ENCODE results near the gene TAX1BP1.
A peak's percentile ranks its signal among the peaks of the same experiment; 100 is the strongest.

The TAX1BP1 gene

GRCh38 chr7:27739909-27740448, at the start of gene TAX1BP1:
TSS of gene TAX1BP1 (plus strand) at chr7:27740162. CDS start at chr7:27748525, 8,363 bp downstream.
- DNase-seq = peak; percentile 94

DNA sequence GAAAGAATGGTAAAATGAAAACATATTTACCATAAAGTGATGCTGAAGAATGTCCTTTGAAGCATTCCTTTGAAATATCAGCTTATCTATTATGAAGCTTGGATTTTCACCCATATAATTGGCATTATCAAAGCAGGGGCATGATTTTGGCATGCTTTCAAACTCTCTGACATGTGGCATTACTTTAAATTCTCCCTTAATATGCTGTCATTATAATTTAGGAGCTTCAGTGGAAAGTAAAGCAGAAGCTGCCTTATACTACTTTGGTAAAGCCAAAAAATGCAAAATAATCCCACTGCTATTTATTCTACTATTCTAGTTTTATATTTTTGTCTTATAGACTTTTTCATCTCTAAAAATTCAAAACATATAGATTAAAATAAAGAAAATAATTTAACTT, 49.3 kb upstream of the TAX1BP1 start:
- DNase-seq = no peak

- no peak for DNase-seq
Observed at GRCh38 chr7:27693794-27694193, 46.2 kb upstream of the TAX1BP1 start.

GRCh38 chr7:27695096-27695495, 44.9 kb upstream of the TAX1BP1 start:
- DNase-seq = no peak

- DNase-seq = no peak
Observed at GRCh38 chr7:27697861-27698430, 42.0 kb upstream of the TAX1BP1 start.

GRCh38 chr7:27699751-27700150, 40.2 kb upstream of the TAX1BP1 start:
- DNase-seq = no peak

- no peak for DNase-seq
Observed at GRCh38 chr7:27700501-27700900, 39.5 kb upstream of the TAX1BP1 start.

- DNase-seq = no peak
Observed at GRCh38 chr7:27703181-27703580, 36.8 kb upstream of the TAX1BP1 start.

GRCh38 chr7:27704422-27705199, 35.4 kb upstream of the TAX1BP1 start:
- no peak for DNase-seq

DNA sequence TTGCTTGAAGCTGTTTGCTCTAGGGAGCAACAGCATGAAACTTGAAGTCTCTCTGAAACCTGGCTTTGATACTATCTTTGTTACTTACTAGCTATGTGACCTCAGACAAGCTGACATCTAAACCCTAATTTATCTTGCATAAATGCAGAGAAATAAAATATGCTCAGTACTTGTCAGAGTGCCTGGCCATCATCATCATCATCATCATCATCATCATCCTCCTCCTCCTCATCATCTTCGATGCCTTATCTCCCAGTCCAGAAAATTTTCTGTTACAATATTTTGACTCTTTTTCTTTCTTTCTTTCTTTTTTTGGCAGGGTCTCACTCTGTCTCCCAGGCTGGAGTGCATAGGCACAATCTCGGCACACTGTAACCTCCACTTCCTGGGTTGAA, 34.8 kb upstream of the TAX1BP1 start:
- no peak for DNase-seq

GRCh38 chr7:27708485-27708884, 31.5 kb upstream of the TAX1BP1 start:
- no peak for DNase-seq

DNA sequence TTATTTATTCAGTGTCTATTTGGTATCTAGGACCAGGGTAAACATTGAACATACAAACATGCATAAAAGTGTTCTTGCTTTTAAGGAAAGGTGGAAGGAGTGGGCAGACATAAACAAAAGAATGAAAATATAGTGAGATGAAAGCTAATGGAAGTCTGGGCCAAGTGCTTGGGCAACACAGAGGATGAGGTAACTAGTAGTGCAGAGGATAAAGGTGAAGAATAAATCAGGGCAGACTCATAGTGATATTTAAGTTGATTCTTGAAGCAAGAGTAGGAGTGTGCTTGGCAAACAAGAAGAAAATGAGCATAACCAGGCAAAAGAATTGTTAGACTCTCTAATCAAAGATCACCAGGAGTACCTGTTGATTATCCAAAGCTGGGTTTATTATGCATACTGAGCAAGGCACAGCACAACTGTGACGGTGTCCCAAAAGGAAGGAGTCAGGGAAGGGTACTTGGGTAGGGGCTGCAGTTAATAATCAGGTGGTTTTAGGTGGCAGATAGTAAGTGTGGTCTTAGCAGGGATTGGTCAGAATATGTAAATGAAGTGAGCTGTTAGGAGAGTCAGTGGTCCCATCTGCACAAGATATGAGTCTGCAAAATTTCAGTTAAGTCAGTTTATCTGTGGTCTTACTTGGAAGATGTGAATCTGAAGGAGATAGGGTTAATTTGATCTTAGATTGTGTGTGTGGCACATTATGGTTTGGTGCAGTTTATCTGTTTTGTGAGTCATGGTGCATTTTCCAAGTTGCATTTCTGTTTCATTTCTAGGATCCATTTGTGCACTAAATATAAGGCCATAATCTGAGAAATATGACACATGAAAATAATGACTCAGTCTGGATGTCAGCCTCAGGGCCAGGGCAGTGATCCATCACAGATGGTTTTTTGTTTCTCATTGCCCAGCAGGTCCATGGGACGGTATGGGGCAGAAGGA, 30.6 kb upstream of the TAX1BP1 start:
- no peak for DNase-seq

DNA sequence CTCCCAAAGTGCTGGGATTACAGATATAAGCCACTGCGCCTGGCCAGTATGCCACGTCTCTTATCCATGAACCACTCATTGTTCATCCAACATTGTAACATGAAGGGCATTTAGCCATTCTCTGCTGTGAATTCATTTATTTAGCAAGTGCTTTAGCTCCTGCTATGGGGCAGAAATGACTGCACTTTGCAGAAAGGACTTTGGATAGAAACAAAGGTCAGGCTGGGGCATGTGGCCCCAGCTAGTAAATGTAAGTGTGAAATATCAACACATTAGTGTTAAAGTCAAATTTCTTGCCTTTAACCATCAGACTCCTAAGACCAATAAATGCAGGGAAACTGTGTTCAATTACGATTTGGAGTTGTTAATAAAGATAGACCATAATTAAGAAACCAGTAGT, 27.7 kb upstream of the TAX1BP1 start:
- no peak for DNase-seq

- DNase-seq = no peak
Observed at GRCh38 chr7:27714831-27715444, 25.0 kb upstream of the TAX1BP1 start.

- no peak for DNase-seq
Observed at GRCh38 chr7:27723085-27723484, 16.9 kb upstream of the TAX1BP1 start.

DNA sequence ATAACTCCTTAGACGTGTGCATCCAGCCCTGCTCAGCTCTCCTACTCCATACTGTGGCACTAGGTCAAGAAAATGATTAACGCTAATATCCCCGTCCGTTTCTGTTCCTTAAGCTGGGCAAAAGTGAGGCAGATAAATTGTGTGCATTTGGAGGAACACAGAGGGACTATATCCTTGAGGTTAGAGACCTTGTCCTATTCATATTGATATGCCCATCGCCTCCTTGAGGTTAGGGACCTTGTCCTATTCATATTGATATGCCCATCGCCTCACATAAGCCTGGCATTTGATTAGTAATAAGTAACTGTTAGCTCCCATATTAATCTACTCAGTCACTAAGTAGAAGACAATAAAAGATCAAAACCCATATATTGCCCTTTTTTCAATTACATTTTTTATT, 12.9 kb upstream of the TAX1BP1 start:
- no peak for DNase-seq

GRCh38 chr7:27730112-27730511, 9.8 kb upstream of the TAX1BP1 start:
- DNase-seq = no peak

DNA sequence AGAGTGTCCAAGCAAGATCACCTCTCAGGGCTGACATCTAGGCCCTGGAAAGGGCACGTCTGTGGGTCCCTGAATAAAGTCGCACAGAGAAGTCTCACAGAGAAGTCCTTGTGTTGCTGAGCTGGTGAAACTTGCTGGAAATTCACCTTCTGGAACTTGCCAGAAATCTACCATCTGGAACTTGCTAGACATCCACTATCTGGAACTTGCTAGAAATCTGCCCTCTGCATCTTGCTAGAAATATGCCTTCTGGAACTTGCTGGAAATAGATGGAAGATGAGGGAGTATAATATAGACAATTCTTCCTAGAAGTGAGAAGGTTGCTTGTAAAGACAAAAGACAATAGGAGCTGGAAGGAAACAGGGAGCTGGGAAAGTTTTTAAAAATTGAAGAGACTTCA, 5.4 kb upstream of the TAX1BP1 start:
- DNase-seq = no peak

GRCh38 chr7:27735165-27735564, 4.8 kb upstream of the TAX1BP1 start:
- no peak for DNase-seq

DNA sequence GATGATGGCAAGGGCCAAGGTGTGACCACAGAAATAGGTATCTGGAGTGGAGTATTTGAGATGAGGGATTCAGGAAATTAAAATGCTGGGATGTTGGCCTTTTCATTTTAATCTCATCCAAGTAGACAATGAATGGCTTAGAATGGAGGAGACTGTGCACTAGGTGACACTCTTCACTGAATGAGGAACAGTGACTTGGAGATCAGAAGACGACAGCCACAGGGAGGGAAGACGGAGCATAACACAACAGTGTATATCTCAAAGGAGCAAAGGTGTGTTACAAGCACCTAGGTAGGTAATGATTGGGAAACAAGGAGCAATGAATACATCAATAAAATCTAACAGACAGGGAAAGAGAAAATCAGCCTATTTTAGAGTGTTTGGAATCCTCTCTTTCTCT, 4.1 kb upstream of the TAX1BP1 start:
- DNase-seq = no peak

GRCh38 chr7:27737178-27737577, 2.8 kb upstream of the TAX1BP1 start:
- DNase-seq = no peak

DNA sequence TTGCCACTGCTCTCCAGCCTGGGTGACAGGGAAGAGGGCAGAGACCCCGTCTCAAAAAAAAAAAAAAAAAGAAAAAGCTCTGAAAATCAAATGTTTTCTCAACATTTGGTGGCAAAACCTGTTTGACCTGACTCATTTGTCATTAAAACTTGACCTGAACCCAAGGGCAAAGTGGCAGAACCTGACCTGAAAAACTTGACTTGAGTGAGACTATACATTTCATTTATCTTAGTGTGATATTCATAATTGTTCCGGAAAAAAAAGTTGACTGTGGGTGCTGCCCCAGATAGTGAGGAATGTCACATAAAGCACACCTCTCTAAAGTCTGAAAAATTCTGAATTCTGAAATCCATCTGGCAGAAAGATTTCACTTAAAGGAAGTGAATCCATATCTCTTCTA, 2.3 kb upstream of the TAX1BP1 start:
- DNase-seq = no peak

All from activated effector memory CD4-positive, alpha-beta T cell treated with Interleukin-2 at 50 U/mL for 16 hours (primary cell).